Activated CD4-positive, alpha-beta T cell treated with anti-CD3 and anti-CD28 coated beads for 48 hours (primary cell): ENCODE measurements around the gene GAB3.

Experiments
- DNase-seq: peaks from one replicate; pipeline ENCODE4 v3.0.0-alpha.2; 2020

GAB3 gene

DNA sequence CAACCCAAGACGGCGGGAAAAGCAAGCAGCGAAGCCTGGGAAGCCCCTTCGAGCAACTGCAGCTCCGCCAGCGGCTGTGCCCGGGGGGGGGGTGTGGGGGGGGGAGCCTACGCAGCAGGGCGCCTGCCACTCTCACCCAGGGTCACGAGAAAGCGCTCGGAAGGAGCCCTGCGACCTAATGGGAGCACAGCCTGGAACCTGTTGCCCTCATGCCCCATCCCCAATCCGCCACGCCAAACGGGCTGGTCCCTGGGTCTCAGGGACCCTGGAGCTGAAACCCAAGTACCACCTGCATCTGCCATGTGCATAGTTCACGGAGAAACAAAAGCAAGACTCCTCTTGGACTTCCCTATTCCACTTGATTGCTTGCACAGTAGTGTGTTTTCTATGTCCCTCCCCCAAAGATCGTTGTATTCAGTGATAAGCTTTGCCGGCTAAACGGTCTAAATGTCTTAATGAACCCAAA lies 359 bp upstream of the GAB3 start:
- no peak for DNase-seq

DNA sequence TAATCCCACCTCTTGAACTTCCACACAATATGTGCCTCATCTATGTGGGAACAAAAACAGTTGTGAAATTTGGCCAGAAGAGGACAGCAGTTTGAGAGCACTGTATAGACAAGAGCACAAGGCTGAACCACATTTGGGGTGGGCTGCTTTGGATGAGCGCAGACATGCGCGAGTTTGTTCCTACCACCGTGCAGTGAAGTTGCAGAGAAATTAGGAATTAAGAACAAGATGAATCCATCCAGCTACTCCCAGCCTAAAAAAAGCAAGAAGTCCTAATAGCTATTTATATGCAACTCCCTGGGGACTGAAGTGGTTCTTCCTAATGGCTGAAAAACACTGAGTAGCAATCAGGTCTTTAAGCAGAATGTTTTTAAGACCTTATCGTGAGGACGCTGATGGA lies 1.0 kb downstream of the GAB3 start:
- DNase-seq = no peak

DNA sequence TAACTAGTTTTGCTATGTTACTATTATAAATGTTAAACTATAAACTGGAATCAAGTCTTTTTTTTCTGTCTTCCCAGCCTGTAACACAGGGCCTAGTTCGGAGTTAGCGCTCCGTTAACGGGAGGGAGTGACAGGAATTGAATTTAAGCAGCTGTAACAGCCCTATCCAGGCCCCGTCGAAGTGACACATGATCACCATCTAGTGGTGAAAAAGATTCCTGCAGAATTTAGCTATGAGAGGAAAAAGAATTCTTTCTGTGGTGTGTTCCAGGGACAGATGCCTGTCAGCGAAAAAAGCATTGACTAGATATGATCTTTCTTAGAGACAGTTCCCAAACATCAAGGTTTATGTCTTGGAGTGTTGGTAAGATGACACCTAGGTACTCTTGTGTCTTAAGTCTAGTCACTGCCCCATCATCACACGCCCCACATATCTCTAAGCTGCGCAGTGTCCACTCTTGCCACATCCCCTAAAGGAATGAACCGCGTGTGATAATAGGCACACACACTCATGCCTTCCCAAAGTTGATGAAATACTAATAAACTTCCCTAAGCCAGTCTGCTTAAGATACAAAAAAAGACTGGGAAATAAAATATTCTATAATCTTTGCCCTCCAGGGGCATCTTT lies 2.1 kb downstream of the GAB3 start:
- peak; percentile 51 for DNase-seq

- no peak for DNase-seq
Observed at GRCh38 chrX:154742613-154743012, 8.3 kb downstream of the GAB3 start.

DNA sequence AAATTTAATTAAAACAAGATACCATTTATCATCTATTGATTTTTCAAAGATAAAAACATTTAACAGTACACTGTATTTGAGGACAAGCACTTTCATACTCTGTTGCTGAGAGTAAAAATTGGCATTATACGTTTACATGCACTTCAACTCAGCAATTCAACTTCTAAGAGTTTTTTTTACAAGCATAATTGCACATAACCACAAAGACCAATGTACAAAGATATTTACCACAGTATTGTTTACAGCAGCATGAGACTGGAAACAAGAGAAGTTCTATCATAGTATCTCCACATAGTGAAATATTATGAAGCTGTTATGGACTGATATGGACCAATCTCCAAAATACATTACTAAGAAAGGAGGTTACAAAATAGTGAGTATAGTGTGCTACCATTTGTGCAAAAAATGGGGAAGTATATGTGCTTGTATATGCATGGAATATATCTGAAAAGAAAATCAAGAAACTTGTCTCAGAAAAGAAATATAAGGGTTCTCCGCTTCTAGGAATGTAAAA lies 10.9 kb downstream of the GAB3 start:
- no peak for DNase-seq

DNA sequence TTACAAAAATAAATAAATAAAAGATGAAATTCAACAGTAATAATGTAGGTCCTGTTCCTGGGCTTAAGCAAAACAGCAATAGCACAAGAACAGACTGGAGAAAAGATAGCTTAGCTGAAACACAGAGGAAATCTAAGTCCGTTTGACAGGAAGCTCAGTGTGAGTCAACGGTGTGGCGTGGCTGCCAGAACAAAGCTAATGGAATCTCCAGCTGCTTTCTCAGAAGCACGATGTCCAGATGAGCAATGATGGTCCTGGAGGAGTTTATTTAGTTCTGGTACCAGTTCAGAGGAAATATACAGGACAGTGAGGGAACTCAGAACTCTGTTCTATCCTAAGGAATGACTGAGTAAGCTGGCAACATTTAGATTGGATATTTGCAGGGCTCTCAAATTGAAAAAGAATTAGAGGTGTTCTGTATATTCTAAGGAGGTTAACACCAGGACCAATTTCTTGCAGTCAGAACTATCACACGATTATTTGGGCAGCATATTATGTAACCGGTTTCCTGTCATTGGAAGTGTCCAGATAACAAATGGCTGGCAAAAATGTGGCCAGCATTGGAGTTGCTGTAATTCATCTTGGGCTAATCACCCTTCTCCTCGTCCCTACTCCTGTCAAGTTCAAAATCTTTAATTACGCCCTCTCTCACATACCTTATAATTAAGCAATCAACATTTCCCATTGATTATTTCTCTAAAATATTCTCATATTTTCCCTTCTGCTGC lies 12.7 kb downstream of the GAB3 start:
- no peak for DNase-seq

- no peak for DNase-seq
Observed at GRCh38 chrX:154737136-154737535, 13.7 kb downstream of the GAB3 start.

DNA sequence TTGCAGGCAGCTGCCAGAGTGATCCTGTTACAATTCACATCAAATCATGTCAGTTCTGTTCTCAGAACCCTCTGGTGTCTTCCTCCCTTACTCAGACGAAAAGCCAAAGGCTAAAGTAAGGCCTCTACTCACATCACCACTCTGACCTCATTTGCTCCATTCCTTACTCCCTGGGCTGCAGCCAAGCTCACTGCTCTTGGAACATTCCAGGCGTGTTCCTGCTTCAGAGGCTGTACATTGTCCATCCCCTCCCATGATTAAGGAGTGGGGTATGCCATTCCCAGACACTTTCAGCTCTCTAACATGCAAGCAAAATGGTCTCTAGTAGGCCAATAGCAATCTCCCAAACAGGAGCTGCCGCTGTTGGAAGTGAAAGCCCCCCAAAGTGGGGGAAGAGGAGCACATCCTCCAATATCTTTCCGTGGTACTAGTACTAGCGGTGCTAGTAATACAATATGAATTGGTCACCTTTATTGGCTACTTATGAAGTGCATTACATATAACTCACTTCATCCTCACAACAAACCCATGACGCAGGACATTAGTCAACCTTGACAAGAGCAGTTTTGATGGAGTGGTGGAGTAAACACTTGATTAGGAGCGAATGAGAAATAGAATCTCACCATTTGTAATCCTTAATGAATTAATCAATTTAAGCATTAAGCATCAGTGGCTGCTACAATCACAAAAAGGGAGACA lies 15.0 kb downstream of the GAB3 start:
- DNase-seq = no peak

GRCh38 chrX:154734061-154734781 lies 16.7 kb downstream of the GAB3 start:
- peak; percentile 13 for DNase-seq

GRCh38 chrX:154733066-154733425 lies 17.8 kb downstream of the GAB3 start:
- DNase-seq = no peak

DNA sequence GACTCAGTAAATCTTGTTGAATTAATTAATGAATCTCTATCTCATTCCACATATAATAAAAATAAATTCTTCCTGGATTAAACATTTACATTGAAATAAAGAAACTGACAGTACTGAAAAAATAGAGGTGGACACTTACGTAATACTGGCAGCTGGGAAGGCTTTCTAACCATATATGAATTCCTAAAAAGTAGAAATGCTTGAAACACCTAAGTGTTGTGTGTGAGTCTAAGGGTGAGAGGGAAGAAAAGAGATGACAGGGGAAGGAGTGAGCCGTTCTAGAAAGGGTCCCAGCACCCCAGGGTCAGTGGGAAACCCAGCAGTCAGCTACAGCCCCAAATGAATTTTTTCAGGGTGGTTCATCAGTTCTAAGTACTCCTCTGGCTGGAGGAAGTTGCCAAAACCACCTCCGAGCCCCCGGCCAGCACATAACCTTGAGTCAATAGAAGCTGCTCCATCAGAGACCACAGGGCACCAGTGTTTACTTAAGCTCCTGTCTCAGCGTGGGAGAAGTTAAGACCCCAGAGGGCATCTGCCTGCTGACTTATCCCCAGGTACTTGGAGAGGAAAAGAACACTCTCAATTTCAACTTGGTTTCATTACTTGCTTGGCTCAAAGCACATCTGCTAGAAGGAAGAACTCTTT lies 18.3 kb downstream of the GAB3 start:
- DNase-seq = no peak

DNA sequence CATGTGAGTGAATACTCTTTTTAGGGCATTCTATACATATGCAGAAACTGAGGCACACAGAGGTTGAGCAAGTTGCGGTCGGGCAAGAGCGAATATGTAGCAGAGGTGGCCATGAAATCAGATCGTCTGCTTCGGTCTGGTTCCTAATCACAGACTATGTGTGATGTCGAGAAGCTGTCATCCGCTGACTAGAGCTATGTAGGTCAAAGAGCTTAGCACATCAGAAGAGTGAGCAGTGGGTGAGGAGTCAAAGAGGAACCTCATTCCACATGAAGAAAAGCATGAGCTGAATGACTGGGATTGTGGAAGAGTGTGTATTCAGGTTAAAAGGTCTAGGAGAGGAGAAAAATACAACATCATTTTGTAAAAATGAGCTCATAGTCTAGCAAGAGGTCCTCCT lies 19.0 kb downstream of the GAB3 start:
- DNase-seq = no peak

DNA sequence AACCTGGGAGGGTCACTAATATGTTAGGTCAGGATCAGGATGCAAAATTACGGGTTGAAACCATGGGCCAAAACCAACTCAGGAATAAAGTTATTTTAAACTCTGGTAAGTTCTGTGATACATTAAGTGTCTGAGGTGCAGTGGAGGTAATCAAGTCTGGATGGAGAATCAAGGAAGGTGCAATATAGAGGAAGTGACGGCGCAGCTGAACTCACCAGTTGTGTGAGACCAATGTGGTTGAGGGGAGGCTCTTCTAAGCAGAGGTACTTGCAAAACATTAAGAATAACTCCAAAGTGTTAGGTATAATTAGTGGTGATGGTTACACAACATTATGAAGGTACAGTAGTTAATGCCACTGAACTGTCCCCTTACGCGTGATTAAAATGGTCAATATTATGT lies 19.7 kb downstream of the GAB3 start:
- DNase-seq = no peak

GRCh38 chrX:154730253-154730891 lies 20.5 kb downstream of the GAB3 start:
- no peak for DNase-seq

GRCh38 chrX:154729439-154729838 lies 21.4 kb downstream of the GAB3 start:
- no peak for DNase-seq

DNA sequence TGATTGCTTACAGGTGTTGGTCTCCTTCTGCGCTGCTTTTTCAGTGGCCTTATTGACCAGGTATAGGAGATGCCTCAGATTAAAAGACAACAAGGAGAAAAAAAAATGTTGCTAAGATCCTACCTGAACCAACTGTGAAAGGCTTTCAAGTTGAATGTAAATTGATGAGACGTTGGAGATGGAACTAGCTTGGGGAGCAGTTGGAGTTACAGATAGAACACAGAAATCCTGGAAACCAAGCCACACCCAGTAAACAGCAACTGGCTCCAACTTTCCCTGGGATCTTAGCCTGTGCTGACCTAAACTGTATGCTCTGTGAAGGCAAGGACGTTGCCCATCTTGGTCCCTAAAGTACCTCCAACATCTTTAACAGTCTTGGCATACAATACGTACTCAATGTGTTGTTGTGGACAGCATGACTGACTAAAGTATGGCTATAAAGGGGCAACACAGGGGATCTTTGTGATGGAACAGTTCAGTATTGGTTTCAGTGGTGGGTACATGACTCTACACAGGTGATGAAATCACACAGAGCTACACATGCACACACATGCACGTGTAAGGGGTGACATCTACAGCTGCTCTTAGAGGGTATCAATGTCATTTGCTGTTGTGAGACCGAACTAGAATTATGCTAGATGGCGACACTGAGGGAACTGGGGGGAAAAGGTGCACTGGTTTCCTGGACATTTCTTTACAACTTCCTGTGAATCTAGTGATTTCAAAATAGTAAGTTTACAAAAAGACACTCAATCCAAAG lies 22.3 kb downstream of the GAB3 start:
- no peak for DNase-seq

DNA sequence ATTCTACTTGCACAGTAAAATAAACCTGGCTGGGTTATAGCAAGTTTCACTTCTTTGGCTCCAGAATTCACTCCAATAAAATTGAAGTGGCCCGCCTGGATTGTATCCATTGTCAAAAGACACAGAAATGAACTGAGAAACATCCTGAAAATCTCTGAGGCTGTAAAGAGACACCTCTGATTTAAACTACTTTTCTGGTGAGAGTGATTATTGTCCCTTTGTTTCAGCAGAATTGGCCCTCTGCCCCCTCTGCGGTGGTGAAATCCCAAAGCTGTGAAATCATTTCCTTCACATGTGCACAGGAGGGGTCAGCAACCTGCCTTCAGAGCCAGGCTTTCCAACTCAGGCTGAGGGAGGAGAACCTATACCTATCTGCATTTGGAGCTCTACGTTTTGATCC lies 23.0 kb downstream of the GAB3 start:
- no peak for DNase-seq

- DNase-seq = no peak
Observed at GRCh38 chrX:154727418-154727817, 23.5 kb downstream of the GAB3 start.

DNA sequence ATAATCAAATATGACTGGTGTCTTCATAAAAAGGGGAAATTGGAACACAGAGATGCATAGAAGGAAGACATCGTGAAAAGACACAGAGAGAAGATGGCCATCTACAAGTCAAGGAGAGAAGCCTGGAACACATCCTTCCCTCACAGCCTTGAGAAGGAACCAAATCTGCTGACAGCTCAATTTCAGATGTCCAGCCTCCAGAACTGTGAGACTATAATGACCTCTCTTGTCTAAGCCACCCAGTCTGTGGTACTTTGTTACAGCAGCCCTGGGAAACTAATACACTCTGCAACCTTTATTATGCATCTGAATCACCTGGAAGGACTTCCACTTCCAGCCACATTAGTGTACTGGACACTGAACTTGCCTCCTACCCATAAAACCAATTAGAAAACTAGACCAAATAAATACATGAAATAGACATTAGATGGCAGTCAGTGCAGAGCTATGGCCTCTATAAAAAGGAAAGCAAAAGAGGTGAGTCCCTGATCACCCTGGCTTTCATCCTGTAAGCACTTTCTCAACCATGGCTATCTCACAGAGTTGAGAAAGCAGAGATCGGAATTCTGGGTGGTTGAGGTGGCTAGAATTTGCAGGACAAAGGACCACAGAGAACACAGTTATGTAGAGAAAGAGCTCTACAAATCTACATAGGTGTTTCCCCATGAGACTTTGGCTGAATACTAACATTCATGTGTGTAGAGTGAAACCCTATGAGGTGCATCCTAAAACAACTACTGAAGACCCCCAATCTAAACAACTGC lies 25.7 kb downstream of the GAB3 start:
- DNase-seq = no peak

GRCh38 chrX:154721155-154721554 lies 29.7 kb downstream of the GAB3 start:
- no peak for DNase-seq

DNA sequence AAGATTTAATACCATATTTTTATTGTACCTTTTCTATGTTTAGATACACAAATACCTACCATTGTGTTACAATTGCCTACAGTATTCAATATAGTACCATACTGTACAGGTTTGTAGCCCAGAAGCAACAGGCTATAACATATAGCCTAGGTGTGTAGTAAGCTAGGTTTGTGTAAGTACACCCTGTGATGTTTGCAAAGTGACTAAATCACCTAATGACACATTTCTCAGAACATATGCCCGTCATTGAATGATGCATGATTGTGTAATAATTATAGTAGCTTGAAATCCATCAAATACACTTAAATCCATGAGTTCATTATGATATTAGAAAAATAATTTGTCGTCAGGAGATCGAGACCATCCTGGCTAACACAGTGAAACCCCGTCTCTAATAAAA lies 30.8 kb downstream of the GAB3 start:
- no peak for DNase-seq
